Midbrain (tissue), 1 donor: ENCODE measurements around the gene KCTD16.

Experiments used
- DNase-seq: peaks from one replicate; lab custom pipeline; 2025; lab: John Stamatoyannopoulos, UW

The KCTD16 gene

GRCh38 chr5:144404672-144405071 is 234.0 kb downstream of the KCTD16 start:
- DNase-seq = no peak

GRCh38 chr5:144405991-144406390 is 235.3 kb downstream of the KCTD16 start:
- no peak for DNase-seq

- no peak for DNase-seq
These were observed 235.8 kb downstream of the KCTD16 start for GRCh38 chr5:144406442-144406841.

GRCh38 chr5:144414202-144415029 is 243.7 kb downstream of the KCTD16 start:
- DNase-seq = no peak

- DNase-seq = no peak
These were observed 245.5 kb downstream of the KCTD16 start for GRCh38 chr5:144416196-144416595.

GRCh38 chr5:144418719-144419118 is 248.0 kb downstream of the KCTD16 start:
- DNase-seq = no peak

- DNase-seq = no peak
These were observed 250.7 kb downstream of the KCTD16 start for GRCh38 chr5:144421411-144421810.

- DNase-seq = no peak
These were observed 251.5 kb downstream of the KCTD16 start for GRCh38 chr5:144422018-144422727.

- no peak for DNase-seq
These were observed 257.2 kb downstream of the KCTD16 start for GRCh38 chr5:144427866-144428265.

- no peak for DNase-seq
These were observed 257.7 kb downstream of the KCTD16 start for GRCh38 chr5:144428326-144428725.

GRCh38 chr5:144429405-144429804 is 258.7 kb downstream of the KCTD16 start:
- DNase-seq = no peak

- DNase-seq = no peak
These were observed 259.2 kb downstream of the KCTD16 start for GRCh38 chr5:144429905-144430304.

GRCh38 chr5:144433140-144433822 is 262.6 kb downstream of the KCTD16 start:
- no peak for DNase-seq

- DNase-seq = no peak
These were observed 263.2 kb downstream of the KCTD16 start for GRCh38 chr5:144433893-144434292.

GRCh38 chr5:144436007-144436406 is 265.3 kb downstream of the KCTD16 start:
- peak; percentile 11 for DNase-seq

GRCh38 chr5:144438237-144438636 is 267.6 kb downstream of the KCTD16 start:
- no peak for DNase-seq

- no peak for DNase-seq
These were observed 277.8 kb downstream of the KCTD16 start for GRCh38 chr5:144448457-144448856.

GRCh38 chr5:144451187-144451973 is 280.7 kb downstream of the KCTD16 start:
- no peak for DNase-seq

GRCh38 chr5:144453753-144454152 is 283.1 kb downstream of the KCTD16 start:
- no peak for DNase-seq

- DNase-seq = no peak
These were observed 286.5 kb downstream of the KCTD16 start for GRCh38 chr5:144457160-144457559.

GRCh38 chr5:144458216-144458615 is 287.5 kb downstream of the KCTD16 start:
- DNase-seq = no peak

- no peak for DNase-seq
These were observed 289.9 kb downstream of the KCTD16 start for GRCh38 chr5:144460600-144460999.
